GM12801 (cell line): Measurements from ENCODE around the gene PLAC1.

Experiments
- TF ChIP-seq, protein P1 (sequence below): IDR thresholded peaks from one replicate; pipeline ENCODE4 v1.5.1; 2011; ENCODE audit warnings: control low read depth; ENCODE audit not compliant: insufficient read length; ENCODE audit errors: extremely low read depth

The PLAC1 gene

DNA sequence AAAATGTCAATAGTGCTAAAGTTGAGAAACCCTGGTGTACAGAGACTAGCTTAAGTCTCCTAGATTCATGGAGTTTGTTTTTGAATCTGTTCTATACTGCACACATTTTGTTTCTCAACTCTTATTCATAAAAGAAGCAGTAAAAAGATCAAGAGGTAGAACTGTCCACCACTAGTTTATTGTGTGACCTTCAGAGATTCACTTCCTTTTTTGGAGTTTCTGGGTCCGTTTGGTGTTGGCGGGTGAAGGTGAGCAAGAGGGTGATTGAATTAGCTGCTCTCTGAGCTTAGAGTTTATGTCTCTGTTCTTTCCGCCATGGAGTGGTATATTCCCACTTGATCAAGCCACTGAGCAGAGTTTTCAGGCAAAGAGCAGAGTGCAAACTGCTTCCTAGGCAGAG lies 21.4 kb upstream of the PLAC1 start:
- TF ChIP-seq, protein P1, sequence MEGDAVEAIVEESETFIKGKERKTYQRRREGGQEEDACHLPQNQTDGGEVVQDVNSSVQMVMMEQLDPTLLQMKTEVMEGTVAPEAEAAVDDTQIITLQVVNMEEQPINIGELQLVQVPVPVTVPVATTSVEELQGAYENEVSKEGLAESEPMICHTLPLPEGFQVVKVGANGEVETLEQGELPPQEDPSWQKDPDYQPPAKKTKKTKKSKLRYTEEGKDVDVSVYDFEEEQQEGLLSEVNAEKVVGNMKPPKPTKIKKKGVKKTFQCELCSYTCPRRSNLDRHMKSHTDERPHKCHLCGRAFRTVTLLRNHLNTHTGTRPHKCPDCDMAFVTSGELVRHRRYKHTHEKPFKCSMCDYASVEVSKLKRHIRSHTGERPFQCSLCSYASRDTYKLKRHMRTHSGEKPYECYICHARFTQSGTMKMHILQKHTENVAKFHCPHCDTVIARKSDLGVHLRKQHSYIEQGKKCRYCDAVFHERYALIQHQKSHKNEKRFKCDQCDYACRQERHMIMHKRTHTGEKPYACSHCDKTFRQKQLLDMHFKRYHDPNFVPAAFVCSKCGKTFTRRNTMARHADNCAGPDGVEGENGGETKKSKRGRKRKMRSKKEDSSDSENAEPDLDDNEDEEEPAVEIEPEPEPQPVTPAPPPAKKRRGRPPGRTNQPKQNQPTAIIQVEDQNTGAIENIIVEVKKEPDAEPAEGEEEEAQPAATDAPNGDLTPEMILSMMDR = no peak

DNA sequence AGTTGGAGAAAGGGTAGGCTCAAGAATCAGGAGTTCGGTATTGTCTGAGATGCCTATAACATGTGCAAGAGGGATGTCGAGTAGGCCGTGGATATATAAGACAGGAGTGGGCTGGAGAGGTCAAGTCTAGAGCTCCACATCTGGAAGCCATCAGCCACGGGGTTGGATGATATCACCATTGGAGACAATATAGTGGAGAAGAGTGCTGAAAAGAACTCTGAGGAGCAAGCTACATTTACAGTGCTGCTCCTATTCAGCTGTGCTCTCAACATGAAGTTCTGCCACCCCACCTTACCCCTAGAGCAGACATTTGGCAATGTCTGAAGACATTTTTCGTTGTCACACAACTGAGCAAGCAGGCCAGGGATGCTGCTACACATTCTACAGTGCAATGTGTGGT lies 20.9 kb upstream of the PLAC1 start:
- TF ChIP-seq, protein P1 = no peak

DNA sequence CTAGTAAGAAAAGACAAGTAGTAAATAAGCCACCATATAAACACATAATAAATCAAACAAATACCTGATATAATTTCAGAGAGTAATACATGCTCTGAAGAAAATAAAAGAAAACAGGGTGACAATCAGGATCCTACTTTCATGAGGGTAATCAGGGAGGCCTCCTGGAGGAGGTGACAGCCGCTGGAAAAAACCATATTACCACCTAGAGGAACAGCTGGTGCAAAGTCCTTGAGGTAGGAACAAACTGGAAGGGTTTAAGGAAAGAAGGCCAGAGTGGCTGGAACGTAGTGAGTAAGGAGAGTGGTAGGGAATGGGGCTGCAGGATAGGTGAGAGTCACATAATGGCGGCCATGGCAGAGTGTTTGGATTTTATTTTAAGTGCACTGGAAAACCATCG lies 19.1 kb upstream of the PLAC1 start:
- TF ChIP-seq, protein P1 = no peak

DNA sequence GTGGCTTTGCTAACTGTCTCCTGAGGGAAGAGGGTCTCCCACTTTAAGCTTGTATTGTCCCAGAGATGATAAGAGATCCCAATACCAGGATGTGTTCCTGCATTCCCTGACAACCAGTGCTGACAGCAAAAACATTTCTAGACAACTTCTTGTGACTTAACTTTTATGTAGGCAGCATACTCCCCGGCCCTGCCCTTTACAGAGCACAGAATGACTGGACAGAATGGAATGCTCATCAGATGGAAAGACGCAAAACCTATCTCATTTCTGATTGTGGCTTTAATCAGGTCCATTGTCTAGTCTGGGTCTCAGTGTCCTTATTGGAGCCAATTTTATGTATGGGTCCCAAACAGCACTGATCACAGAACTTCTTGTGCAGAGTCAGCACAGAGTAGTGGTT lies 18.2 kb upstream of the PLAC1 start:
- TF ChIP-seq, protein P1 = no peak

DNA sequence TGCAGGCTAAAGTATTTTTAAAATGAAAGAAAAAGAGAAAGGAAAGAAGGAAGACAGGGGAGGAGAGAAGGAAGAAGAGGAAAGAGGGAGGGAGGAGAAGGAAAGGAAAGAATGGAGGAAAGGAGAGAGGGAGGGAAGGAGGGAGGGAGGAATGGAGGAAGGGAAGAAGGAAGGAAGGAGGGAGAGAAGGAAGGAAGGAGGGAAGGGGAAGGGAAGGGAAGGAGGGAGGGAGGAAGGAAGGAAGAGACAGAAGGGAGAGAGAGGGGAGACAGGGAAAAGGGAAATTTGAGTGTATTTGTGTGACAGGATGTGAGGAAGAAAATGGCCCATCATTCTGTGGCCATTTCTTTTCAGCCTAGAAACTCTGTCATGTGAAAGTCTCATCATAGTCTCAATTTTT lies 14.9 kb upstream of the PLAC1 start:
- TF ChIP-seq, protein P1 = no peak

DNA sequence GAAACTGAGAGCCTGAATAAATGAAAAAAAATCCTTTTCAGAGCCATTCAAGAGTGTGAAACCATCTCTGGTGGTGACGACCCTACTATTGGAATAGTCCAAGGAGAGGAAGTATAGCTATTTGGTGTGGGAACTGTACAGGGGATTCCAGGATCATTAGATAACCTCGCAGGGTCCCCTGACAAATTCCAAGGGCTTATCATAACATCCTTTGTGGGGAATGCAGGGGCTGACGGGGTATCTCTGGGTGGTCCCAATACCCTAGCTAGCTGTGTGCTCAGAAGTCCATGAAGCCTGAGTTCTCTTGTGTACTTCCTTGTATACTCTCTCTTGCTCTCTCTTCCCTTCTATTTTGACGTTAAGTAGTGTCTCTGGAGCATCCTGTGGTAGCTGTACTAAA lies 13.8 kb upstream of the PLAC1 start:
- TF ChIP-seq, protein P1 = no peak

DNA sequence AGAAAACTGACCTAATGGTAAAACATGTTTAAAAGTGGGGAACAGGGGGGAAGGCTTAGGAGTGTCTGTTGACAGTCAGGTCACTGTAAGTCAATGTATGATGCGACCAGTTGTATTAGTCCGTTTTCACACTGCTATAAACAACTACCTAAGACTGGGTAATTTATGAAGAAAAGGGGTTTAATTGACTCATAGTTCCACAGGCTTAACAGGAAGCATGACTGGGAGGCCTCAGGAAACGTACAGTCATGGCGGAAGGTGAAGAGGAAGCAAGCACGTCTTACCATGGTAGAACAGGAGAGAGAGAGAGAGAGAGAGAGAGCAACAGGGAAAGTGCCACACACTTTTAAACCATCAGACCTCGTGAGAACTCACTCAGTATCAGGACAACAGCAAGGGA lies 13.0 kb upstream of the PLAC1 start:
- TF ChIP-seq, protein P1 = no peak
